PC-3 (cell line): Measurements from ENCODE around the gene FOXP1.

Experiments
- CTCF ChIP-seq: fragments of 300-600 bp; sonication (generic); conservative IDR thresholded peaks from 2 replicates; pipeline ENCODE4 v1.5.1; 2017; ENCODE audit warnings: antibody characterized with exemption, low read depth, mild to moderate bottlenecking, low read length
- EZH2 ChIP-seq: fragments of 300-600 bp; sonication (generic); IDR thresholded peaks from one replicate; pipeline ENCODE4 v1.6.1; 2017; ENCODE audit warnings: antibody characterized with exemption, mild to moderate bottlenecking, low read length; ENCODE audit not compliant: unreplicated experiment

- TF ChIP-seq CTCF = no peak
- no peak for TF ChIP-seq EZH2
Observed at GRCh38 chr3:71543371-71544016, 40.0 kb downstream of the FOXP1 start.
